B cell (primary cell): ENCODE results near the gene POLR1E. TPM values are rescaled to one million over a fixed set of nuclear protein-coding genes. Genes with fewer than 3 reads are reported as not detected.

Experiments
- ATAC-seq: fragments of 200-7000 bp; cut with Tn5 transposase; one replicate; pipeline ENCODE4 v1.10.0; 2021; ENCODE audit warnings: low read depth, mild to moderate bottlenecking, moderate number of reproducible peaks, moderate library complexity
- CTCF ChIA-PET: fragments of 350-600 bp; sonication (Branson Sonifier 250); formaldehyde crosslinking; loops from one replicate; lab custom pipeline; 2021; ENCODE audit warnings: antibody characterized with exemption, inconsistent platforms; lab: Charles Lee
- POLR2A ChIA-PET: fragments of 350-600 bp; sonication (Branson Sonifier 250); formaldehyde crosslinking; loops from one replicate; lab custom pipeline; 2021; ENCODE audit warnings: antibody characterized with exemption; lab: Charles Lee
- DNase-seq: peaks from one replicate; pipeline ENCODE4 v3.0.0; 2013
- H2AFZ ChIP-seq: 2 replicates; pipeline ENCODE4 v1.6.1; 2012; ENCODE audit warnings: mild to moderate bottlenecking, low read depth, low read length; ENCODE audit not compliant: insufficient read depth, poor library complexity, severe bottlenecking
- H3K27ac ChIP-seq, 2 donors: 1 replicate in 1 of 2; 2 replicates in 1 of 2; pipeline ENCODE4 v1.5.1; 2012 to 2013; ENCODE audit warnings: low read length in 2 of 2, mild to moderate bottlenecking in 2 of 2, moderate library complexity in 1 of 2
- H3K27me3 ChIP-seq, 4 experiments: fragments of 200-600 bp in 1 of 4; sonication (generic) in 1 of 4; replicated peaks in 1 of 4; 1 replicate in 2 of 4; 2 replicates in 2 of 4; pipeline versions ENCODE4 v1.6.1 to v1.7.0; 2013 to 2016; ENCODE audit warnings: low read length in 3 of 4, mild to moderate bottlenecking in 2 of 4, mixed read lengths in 1 of 4, moderate library complexity in 1 of 4; ENCODE audit not compliant: insufficient read depth in 4 of 4, control insufficient read depth in 3 of 4; ENCODE audit errors: control extremely low read depth in 1 of 4
- H3K36me3 ChIP-seq, 2 experiments: replicated peaks in 1 of 2; 1 replicate in 1 of 2; 2 replicates in 1 of 2; pipeline versions ENCODE4 v1.6.1 to v1.7.1; 2013; ENCODE audit warnings: low read length in 1 of 2; ENCODE audit not compliant: insufficient read depth in 2 of 2, control insufficient read depth in 1 of 2; ENCODE audit errors: control extremely low read depth in 1 of 2, extremely low read depth in 1 of 2
- H3K4me1 ChIP-seq, 2 donors: fragments of 200-600 bp in 1 of 2; sonication (generic) in 1 of 2; 1 replicate in 1 of 2; 2 replicates in 1 of 2; pipeline versions ENCODE4 v1.5.1 to v1.6.1; 2013 to 2017; ENCODE audit warnings: low read length in 2 of 2; ENCODE audit not compliant: control insufficient read depth in 2 of 2, insufficient read depth in 2 of 2
- H3K4me2 ChIP-seq: replicated peaks from 2 replicates; pipeline ENCODE3; 2012; ENCODE audit warnings: mild to moderate bottlenecking, low read depth, low read length; ENCODE audit not compliant: poor library complexity, severe bottlenecking
- H3K4me3 ChIP-seq, 5 experiments: fragments of 200-600 bp in 1 of 5; sonication (generic) in 1 of 5; 1 replicate in 3 of 5; 2 replicates in 2 of 5; pipeline versions ENCODE4 v1.5.1 to v1.7.0; 2011 to 2016; ENCODE audit warnings: low read length in 4 of 5, mild to moderate bottlenecking in 4 of 5, low read depth in 2 of 5, control low read depth in 1 of 5, moderate library complexity in 1 of 5; ENCODE audit not compliant: insufficient read depth in 1 of 5; ENCODE audit errors: control extremely low read depth in 1 of 5, extremely low read depth in 1 of 5
- H3K79me2 ChIP-seq: fragments of 200-600 bp; sonication (generic); one replicate; pipeline ENCODE4 v1.6.0; 2016; ENCODE audit warnings: low read length; ENCODE audit not compliant: control insufficient read depth, insufficient read depth
- H3K9ac ChIP-seq: fragments of 200-600 bp; sonication (generic); 2 replicates; pipeline ENCODE4 v1.6.1; 2017; ENCODE audit warnings: mild to moderate bottlenecking, low read length, moderate library complexity
- H3K9me3 ChIP-seq, 3 donors: one replicate each; pipeline versions ENCODE4 v1.6.1 to v1.7.1; 2013; ENCODE audit warnings: low read length in 2 of 3; ENCODE audit not compliant: control insufficient read depth in 2 of 3, insufficient read depth in 1 of 3; ENCODE audit errors: control extremely low read depth in 1 of 3
- H4K20me1 ChIP-seq: 2 replicates; pipeline ENCODE4 v1.6.0; 2012; ENCODE audit warnings: mild to moderate bottlenecking, low read length; ENCODE audit not compliant: insufficient read depth, control insufficient read depth, poor library complexity, severe bottlenecking
- H3K27ac Mint-ChIP-seq: one replicate; pipeline ENCODE4 v1.8.0; 2021; ENCODE audit warnings: mixed read lengths
- H3K27me3 Mint-ChIP-seq: one replicate; pipeline ENCODE4 v1.8.0; 2021; ENCODE audit warnings: mixed read lengths
- H3K4me1 Mint-ChIP-seq: one replicate; pipeline ENCODE4 v1.8.0; 2021; ENCODE audit warnings: mixed read lengths
- H3K4me3 Mint-ChIP-seq: one replicate; pipeline ENCODE4 v1.8.0; 2021; ENCODE audit warnings: mixed read lengths
- H3K9me3 Mint-ChIP-seq: one replicate; pipeline ENCODE4 v1.8.0; 2022; ENCODE audit warnings: mixed read lengths; ENCODE audit not compliant: insufficient read depth
- CTCF ChIP-seq: fragments of 200-600 bp; IDR thresholded peaks from one replicate; pipeline ENCODE4 v1.8.0; 2022; ENCODE audit warnings: antibody characterized with exemption, mild to moderate bottlenecking
- EZH2 ChIP-seq: IDR thresholded peaks from 2 replicates; pipeline ENCODE4 v1.6.1; 2012; ENCODE audit warnings: borderline replicate concordance, low read depth, mild to moderate bottlenecking, moderate library complexity, low read length; ENCODE audit not compliant: insufficient read depth, poor library complexity, severe bottlenecking
- WGBS: methylation state at CpG from one replicate; pipeline ENCODE4 v1.1.5; 2013; ENCODE audit warnings: missing lambda C conversion rate; ENCODE audit not compliant: insufficient coverage; 5-methylcytosine and 5-hydroxymethylcytosine counted together
- intact Hi-C: fragments of 100-400 bp; cut with micrococcal nuclease; formaldehyde crosslinking; loops from one replicate; pipeline ENCODE4 v1.10.0; 2022
- polyA plus RNA-seq: library from polyadenylated mRNA; depleted of rRNA; stranded (reverse); fragments of >200 nt; gene quantifications from 2 replicates; pipeline ENCODE4 v1.2.3, GENCODE V29; 2012
- total RNA-seq, 2 donors: library from RNA; stranded (reverse); fragments of 120-200 nt in 1 of 2; gene quantifications; 1 replicate in 1 of 2; 2 replicates in 1 of 2; pipeline versions ENCODE4 v1.2.3 to v1.2.4, GENCODE V29; 2013 to 2022

The POLR1E gene
- total and polyA plus RNA-seq, 2 donors (not counting 1 experiment from before 2014, with no cell fraction given): 11.6 to 31.0 TPM

DNA sequence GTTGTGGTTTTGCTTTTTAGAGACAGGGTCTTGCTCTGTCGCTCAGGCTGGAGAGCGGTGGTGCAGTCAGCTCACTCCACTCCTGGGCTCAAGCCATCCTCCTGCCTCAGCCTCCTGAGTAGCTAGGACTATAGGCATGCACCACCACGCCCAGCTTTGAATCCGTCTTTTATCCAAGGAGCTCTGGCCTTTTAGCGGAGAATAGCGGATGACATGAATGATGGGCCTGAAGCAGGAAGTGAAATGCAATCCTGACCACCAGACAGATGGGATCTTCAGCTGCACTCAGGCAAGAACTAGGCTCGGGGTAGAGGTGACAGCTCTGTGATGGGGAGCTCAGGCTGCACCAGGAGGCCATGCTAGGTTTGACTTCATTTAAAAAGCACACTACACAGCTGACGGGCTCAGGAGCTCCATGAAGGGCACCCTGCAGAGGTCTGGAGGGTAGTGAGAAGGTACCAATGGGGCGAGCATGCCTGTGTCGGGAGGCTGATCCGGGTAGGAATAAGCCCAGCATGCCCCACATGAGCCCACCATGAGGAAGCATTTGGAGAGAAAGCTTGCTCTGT is 21.9 kb downstream of the POLR1E start:
- H3K4me1 Mint-ChIP-seq: peaks cover 11% of the 10 kb centered on the region
- H3K9ac ChIP-seq: no peak overlapping the region
- ATAC-seq: no peak
- no peaks in the 10 kb centered on the region for H3K27me3 Mint-ChIP-seq
- peaks cover 0 to 36% of the 10 kb centered on the region in 2 experiments for H3K36me3 ChIP-seq
- intact Hi-C loops: no loop called here
- H3K27me3 ChIP-seq: no peaks in the 10 kb centered on the region
- H3K27ac Mint-ChIP-seq: peak overlapping the region; percentile 32
- H3K27ac ChIP-seq: no peak overlapping the region
- H3K4me1 ChIP-seq: peaks cover 0 to 4% of the 10 kb centered on the region in 2 donors
- ChIA-PET POLR2A (no interaction called here), CTCF (interaction anchor here (1.3 kb wide), 1 partner anchor 92 kb away, joined by 3 read pairs; no protein-coding TSS in a partner anchor)
- H3K4me3 ChIP-seq: no peak overlapping the region
- H3K9me3 ChIP-seq: no peaks in the 10 kb centered on the region
- no peaks in the 10 kb centered on the region for H3K79me2 ChIP-seq
- DNase-seq: no peak
- no peak overlapping the region for H3K4me3 Mint-ChIP-seq
- TF ChIP-seq EZH2 (no peak), CTCF (no peak)
- no peaks in the 10 kb centered on the region for H3K9me3 Mint-ChIP-seq
- H4K20me1 ChIP-seq: no peaks in the 10 kb centered on the region
- H2AFZ ChIP-seq: no peak overlapping the region
- no peak overlapping the region for H3K4me2 ChIP-seq
- WGBS: 98% methylated on average over 8 of the region's 11 CpGs

GRCh38 chr9:37508135-37508833 is 22.5 kb downstream of the POLR1E start:
- no peak for ATAC-seq
- Mint-ChIP-seq H3K9me3 (no peaks in the 10 kb centered on the region), H3K4me3 (no peak overlapping the region), H3K27me3 (no peaks in the 10 kb centered on the region), H3K4me1 (peaks cover 13% of the 10 kb centered on the region), H3K27ac (peak overlapping the region; percentile 32)
- DNase-seq: no peak
- no peak overlapping the region for H2AFZ ChIP-seq
- no peaks in the 10 kb centered on the region for H4K20me1 ChIP-seq
- POLR2A ChIA-PET: no interaction called here
- peaks cover 0 to 30% of the 10 kb centered on the region in 2 experiments for H3K36me3 ChIP-seq
- H3K27ac ChIP-seq: no peak overlapping the region
- peaks cover 0 to 4% of the 10 kb centered on the region in 2 donors for H3K4me1 ChIP-seq
- TF ChIP-seq CTCF (no peak), EZH2 (no peak)
- H3K4me3 ChIP-seq: no peak overlapping the region
- CTCF ChIA-PET: interaction anchor here (0.5 to 1.7 kb wide), 5 partner anchors 93 to 1010 kb away, joined by 3 to 4 read pairs (median 3); no protein-coding TSS in a partner anchor
- H3K79me2 ChIP-seq: no peaks in the 10 kb centered on the region
- no peak overlapping the region for H3K4me2 ChIP-seq
- H3K9ac ChIP-seq: no peak overlapping the region
- no peaks in the 10 kb centered on the region for H3K9me3 ChIP-seq
- intact Hi-C loops: no loop called here
- H3K27me3 ChIP-seq: no peaks in the 10 kb centered on the region
- WGBS: 100% methylated on average over 5 of the region's 5 CpGs
